PC-3 (cell line): Measurements from ENCODE around the gene C11orf91. TPM values are rescaled to one million over a fixed set of nuclear protein-coding genes. Genes with fewer than 3 reads are reported as not detected.
"Not testable (repeated sequence)": the region's sequence is repeated elsewhere in the genome, so short reads cannot be mapped to it uniquely, and the experiment has no call there.

Experiments
- ATAC-seq: fragments of 200-7000 bp; cut with Tn5 transposase; 2 replicates; pipeline ENCODE4 v1.9.1; 2020; ENCODE audit warnings: mild to moderate bottlenecking, moderate library complexity
- BruUV-seq: library from RNA; stranded (reverse); fragments of 400-500 nt; replicated peaks from 2 replicates; lab custom pipeline; 2021; lab: Mats Ljungman, UMichigan
- CTCF ChIA-PET: fragments of 300-600 bp; sonication (Branson Sonifier 250); formaldehyde crosslinking; loops from one replicate; lab custom pipeline; 2022; ENCODE audit warnings: antibody characterized with exemption; lab: Charles Lee
- POLR2A ChIA-PET: fragments of 300-600 bp; sonication (Branson Sonifier 250); formaldehyde crosslinking; loops from one replicate; lab custom pipeline; 2022; ENCODE audit warnings: antibody characterized with exemption; ENCODE audit not compliant: unreplicated experiment; lab: Charles Lee
- DNase-seq: peaks from one replicate; pipeline ENCODE4 v3.0.0-alpha.2; 2015
- H2AFZ ChIP-seq: fragments of 300-600 bp; sonication (generic); 2 replicates; pipeline ENCODE4 v1.6.0; 2016; ENCODE audit warnings: antibody characterized with exemption, low read length
- H3F3A ChIP-seq: fragments of 300-600 bp; sonication (generic); one replicate; pipeline ENCODE4 v1.6.0; 2017; ENCODE audit warnings: antibody characterized with exemption, low read length, control low read depth, mild to moderate bottlenecking; ENCODE audit not compliant: unreplicated experiment
- H3K27ac ChIP-seq: fragments of 300-600 bp; sonication (generic); 2 replicates; pipeline ENCODE4 v1.5.1; 2016; ENCODE audit warnings: mild to moderate bottlenecking, low read length
- H3K27me3 ChIP-seq: fragments of 300-600 bp; sonication (generic); 2 replicates; pipeline ENCODE4 v1.6.1; 2016; ENCODE audit warnings: low read length, mixed read lengths
- H3K36me3 ChIP-seq: fragments of 300-600 bp; sonication (generic); 2 replicates; pipeline ENCODE4 v1.6.1; 2016; ENCODE audit warnings: low read depth, mixed run types, low read length, mixed read lengths
- H3K4me1 ChIP-seq: fragments of 300-600 bp; sonication (generic); 2 replicates; pipeline ENCODE4 v1.5.1; 2016; ENCODE audit warnings: low read length; ENCODE audit not compliant: insufficient read depth
- H3K4me2 ChIP-seq: fragments of 300-600 bp; sonication (generic); 2 replicates; pipeline ENCODE4 v1.6.0; 2016; ENCODE audit warnings: low read length
- H3K4me3 ChIP-seq: fragments of 300-600 bp; sonication (generic); 2 replicates; pipeline ENCODE4 v1.5.1; 2016; ENCODE audit warnings: mild to moderate bottlenecking, low read length, mixed read lengths
- H3K79me2 ChIP-seq: fragments of 300-600 bp; sonication (generic); 2 replicates; pipeline ENCODE4 v1.6.1; 2017; ENCODE audit warnings: low read length, mixed read lengths
- H3K9ac ChIP-seq: fragments of 300-600 bp; sonication (generic); 2 replicates; pipeline ENCODE4 v1.6.0; 2016; ENCODE audit warnings: mild to moderate bottlenecking, low read length
- H3K9me2 ChIP-seq: fragments of 300-600 bp; sonication (generic); replicated peaks from 2 replicates; pipeline ENCODE4 v1.6.1; 2016; ENCODE audit warnings: mixed run types, low read length, mixed read lengths
- H3K9me3 ChIP-seq: fragments of 300-600 bp; sonication (generic); 2 replicates; pipeline ENCODE4 v1.6.1; 2016; ENCODE audit warnings: low read length, mixed read lengths
- H4K20me1 ChIP-seq: fragments of 300-600 bp; sonication (generic); 2 replicates; pipeline ENCODE4 v1.6.1; 2016; ENCODE audit warnings: low read length, mixed read lengths
- CTCF ChIP-seq: fragments of 300-600 bp; sonication (generic); conservative IDR thresholded peaks from 2 replicates; pipeline ENCODE4 v1.5.1; 2017; ENCODE audit warnings: antibody characterized with exemption, low read depth, mild to moderate bottlenecking, low read length
- EZH2 ChIP-seq: fragments of 300-600 bp; sonication (generic); IDR thresholded peaks from one replicate; pipeline ENCODE4 v1.6.1; 2017; ENCODE audit warnings: antibody characterized with exemption, mild to moderate bottlenecking, low read length; ENCODE audit not compliant: unreplicated experiment
- EZH2phosphoT487 ChIP-seq: fragments of 300-600 bp; sonication (generic); IDR thresholded peaks from 2 replicates; pipeline ENCODE4 v1.6.1; 2018; ENCODE audit warnings: mild to moderate bottlenecking, antibody characterized with exemption, low read length, borderline replicate concordance
- intact Hi-C: fragments of 100-400 bp; cut with micrococcal nuclease; formaldehyde crosslinking; loops from 2 replicates; pipeline ENCODE4 v1.9.0; 2023
- total RNA-seq: library from RNA; depleted of rRNA; stranded (reverse); fragments of >200 nt; gene quantifications from 2 replicates; pipeline ENCODE4 v1.2.3, GENCODE V29; 2014

Gene C11orf91
- total RNA-seq, 1 experiment from 2014 or later = not detected

- BruUV-seq = no TSS peak
- Histone ChIP-seq H3F3A (no peaks in the 10 kb centered on the region), H3K36me3 (no peaks in the 10 kb centered on the region), H3K27ac (no peak overlapping the region), H3K9ac (no peak overlapping the region), H4K20me1 (no peaks in the 10 kb centered on the region), H3K79me2 (no peaks in the 10 kb centered on the region), H3K4me3 (no peak overlapping the region), H3K4me1 (no peaks in the 10 kb centered on the region), H2AFZ (no peak overlapping the region), H3K9me3 (no peaks in the 10 kb centered on the region), H3K27me3 (no peaks in the 10 kb centered on the region), H3K9me2 (no peaks in the 10 kb centered on the region), H3K4me2 (no peak overlapping the region)
- intact Hi-C loops = no loop called here
- ChIA-PET POLR2A (no interaction called here), CTCF (no interaction called here)
- ATAC-seq (no peak), DNase-seq (no peak)
- TF ChIP-seq EZH2phosphoT487 (no peak), EZH2 (no peak), CTCF (no peak)
These were observed 37.5 kb downstream of the C11orf91 start for GRCh38 chr11:33663121-33663520.

GRCh38 chr11:33661526-33661925 is 39.1 kb downstream of the C11orf91 start:
- H2AFZ ChIP-seq, DNase-seq, POLR2A ChIA-PET, H3K27me3 ChIP-seq, H3K9ac ChIP-seq, H3K4me2 ChIP-seq, intact Hi-C loops, H3F3A ChIP-seq, H4K20me1 ChIP-seq, H3K9me3 ChIP-seq, H3K4me3 ChIP-seq, H3K9me2 ChIP-seq, H3K4me1 ChIP-seq, H3K79me2 ChIP-seq, H3K36me3 ChIP-seq, CTCF ChIA-PET, ATAC-seq, H3K27ac ChIP-seq, BruUV-seq: not testable (repeated sequence)

GRCh38 chr11:33660962-33661361 is 39.7 kb downstream of the C11orf91 start:
- TF ChIP-seq EZH2 (no peak), EZH2phosphoT487 (no peak), CTCF (no peak)
- no peak overlapping the region for H3K27ac ChIP-seq

More at GRCh38 chr11:33660962-33661361, 39.7 kb downstream of the C11orf91 start:
- DNase-seq (no peak), ATAC-seq (no peak)
- POLR2A ChIA-PET = no interaction called here
- Histone ChIP-seq H3K9me3 (no peaks in the 10 kb centered on the region), H3K9ac (no peak overlapping the region), H3K4me1 (no peaks in the 10 kb centered on the region), H4K20me1 (no peaks in the 10 kb centered on the region), H3K36me3 (no peaks in the 10 kb centered on the region), H3K4me3 (no peak overlapping the region), H3K27me3 (no peaks in the 10 kb centered on the region), H2AFZ (no peak overlapping the region), H3K4me2 (no peak overlapping the region), H3K79me2 (no peaks in the 10 kb centered on the region), H3F3A (no peaks in the 10 kb centered on the region), H3K9me2 (no peaks in the 10 kb centered on the region)
- BruUV-seq = no TSS peak
- intact Hi-C loops = no loop called here
- CTCF ChIA-PET = no interaction called here
